Activated CD8-positive, alpha-beta memory T cell treated with anti-CD3 and anti-CD28 coated beads, Interleukin-2, amount 10 ng/mL, durations not matched to agents 7 days and 5 days (primary cell): ENCODE measurements around the gene THSD7B. TPM values are rescaled to one million over a fixed set of nuclear protein-coding genes. Genes with fewer than 3 reads are reported as not detected.

ENCODE experiments used
- ATAC-seq: fragments of 150-1000 bp; cut with Tn5 transposase; one replicate; pipeline ENCODE4 v1.10.0; 2021; ENCODE audit warnings: moderate library complexity
- CTCF ChIA-PET: fragments of 350-600 bp; sonication (Branson Sonifier 250); formaldehyde crosslinking; loops from one replicate; lab custom pipeline; 2021; ENCODE audit warnings: antibody characterized with exemption; lab: Charles Lee
- DNase-seq: peaks from one replicate; pipeline ENCODE4 v3.0.0-alpha.2; 2020
- H3K27ac Mint-ChIP-seq: one replicate; pipeline ENCODE4 v1.8.0; 2021; ENCODE audit warnings: mild to moderate bottlenecking, mixed read lengths
- H3K27me3 Mint-ChIP-seq: one replicate; pipeline ENCODE4 v1.8.0; 2021; ENCODE audit warnings: mixed read lengths
- H3K36me3 Mint-ChIP-seq: one replicate; pipeline ENCODE4 v1.8.0; 2021; ENCODE audit warnings: mild to moderate bottlenecking, mixed read lengths
- H3K4me1 Mint-ChIP-seq: one replicate; pipeline ENCODE4 v1.8.0; 2021; ENCODE audit warnings: mixed read lengths
- H3K4me3 Mint-ChIP-seq: one replicate; pipeline ENCODE4 v1.8.0; 2021; ENCODE audit warnings: mild to moderate bottlenecking, moderate library complexity, mixed read lengths
- H3K9me3 Mint-ChIP-seq: one replicate; pipeline ENCODE4 v1.8.0; 2022; ENCODE audit warnings: low read depth, mixed read lengths
- total RNA-seq, 2 experiments: library from RNA; stranded (reverse); gene quantifications; one replicate each; pipeline ENCODE4 v1.2.3, GENCODE V29; 2021

Gene THSD7B
- total RNA-seq, 2 experiments from 2014 or later: not detected

DNA sequence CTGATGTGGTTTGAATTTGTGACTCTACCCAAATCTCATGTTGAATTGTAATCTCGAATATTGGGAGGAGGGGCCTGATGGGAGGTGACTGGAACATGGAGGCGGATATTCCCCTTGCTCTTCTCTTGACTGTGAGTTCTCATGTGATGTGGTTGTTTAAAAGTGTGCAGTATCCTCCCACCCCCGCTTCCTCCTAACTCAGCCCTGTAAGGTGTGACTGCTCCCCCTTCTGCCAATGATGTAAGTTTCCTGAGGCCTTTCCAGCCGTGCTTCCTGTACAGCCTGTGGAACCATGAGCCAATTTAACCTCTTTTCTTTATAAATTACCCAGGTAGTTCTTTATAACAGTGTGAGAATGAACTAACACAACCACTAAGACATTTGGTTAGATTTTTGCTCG lies 458.4 kb downstream of the THSD7B start:
- H3K36me3 Mint-ChIP-seq: no peaks in the 10 kb centered on the region
- H3K27me3 Mint-ChIP-seq: no peaks in the 10 kb centered on the region
- H3K9me3 Mint-ChIP-seq: no peaks in the 10 kb centered on the region
- H3K4me3 Mint-ChIP-seq: no peak overlapping the region
- H3K4me1 Mint-ChIP-seq: no peaks in the 10 kb centered on the region
- CTCF ChIA-PET: no interaction called here
- ATAC-seq (no peak), DNase-seq (no peak)
- no peak overlapping the region for H3K27ac Mint-ChIP-seq

DNA sequence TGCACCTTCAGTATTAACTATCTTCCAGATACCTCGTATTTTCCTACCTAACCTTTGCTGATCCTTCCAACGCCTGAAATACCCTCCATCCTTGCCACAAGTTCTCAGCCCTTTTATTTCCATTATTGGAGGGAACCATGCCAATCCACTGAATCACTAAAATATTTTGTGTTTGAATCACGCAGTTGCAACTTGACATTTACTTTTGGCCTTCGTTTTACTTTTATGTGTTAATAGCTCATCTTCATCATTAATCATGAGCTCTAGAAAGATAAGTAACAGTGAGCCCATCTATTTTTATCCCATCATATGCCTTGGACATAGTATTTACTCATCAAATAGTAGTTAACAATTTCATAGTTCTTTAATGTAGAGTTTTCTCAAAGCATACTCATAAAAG lies 463.2 kb downstream of the THSD7B start:
- Mint-ChIP-seq H3K27me3 (no peaks in the 10 kb centered on the region), H3K27ac (no peak overlapping the region), H3K4me3 (no peak overlapping the region), H3K9me3 (no peaks in the 10 kb centered on the region), H3K4me1 (no peaks in the 10 kb centered on the region), H3K36me3 (no peaks in the 10 kb centered on the region)
- ATAC-seq (no peak), DNase-seq (no peak)
- CTCF ChIA-PET: no interaction called here

DNA sequence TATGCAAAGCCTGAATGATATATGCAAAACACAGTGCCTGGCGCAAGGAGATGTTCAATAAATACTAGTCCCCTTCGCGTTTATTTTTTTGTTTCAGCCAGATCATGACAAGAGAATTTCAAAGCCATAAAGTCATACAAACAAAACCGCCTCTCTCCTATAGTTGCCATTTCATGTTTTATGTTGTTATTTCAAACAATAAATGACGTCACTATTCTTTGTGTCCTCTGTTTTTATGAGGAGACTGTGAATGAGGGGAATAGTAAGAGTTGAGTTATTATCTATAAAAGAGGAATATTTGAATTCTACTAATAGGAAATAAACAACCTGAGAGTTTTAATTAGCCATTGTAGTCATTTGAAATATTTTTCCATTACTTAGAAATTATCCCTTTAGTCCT lies 464.5 kb downstream of the THSD7B start:
- no peaks in the 10 kb centered on the region for H3K27me3 Mint-ChIP-seq
- CTCF ChIA-PET: no interaction called here
- DNase-seq: no peak

DNA sequence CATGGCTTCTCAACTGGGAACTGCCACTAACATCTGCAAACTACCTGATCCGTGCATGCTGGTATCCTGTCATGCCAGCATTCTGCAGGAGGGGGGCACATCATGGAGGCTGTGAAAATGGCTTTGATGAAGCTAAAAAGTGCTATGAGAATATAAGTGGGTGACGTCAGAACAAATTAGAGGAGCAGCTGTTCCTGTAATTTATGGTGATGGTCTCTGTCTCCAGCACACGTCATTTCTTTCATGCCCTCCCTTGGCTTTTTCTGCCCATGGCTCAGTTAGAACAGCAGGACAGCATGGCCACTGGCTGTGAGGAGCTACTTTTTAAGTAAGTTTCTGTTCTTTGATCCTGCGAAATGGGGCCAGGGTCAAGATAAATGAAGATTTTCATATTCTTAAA lies 466.3 kb downstream of the THSD7B start:
- H3K27ac Mint-ChIP-seq: no peak overlapping the region
- no peak overlapping the region for H3K4me3 Mint-ChIP-seq
- no peaks in the 10 kb centered on the region for H3K4me1 Mint-ChIP-seq
- H3K27me3 Mint-ChIP-seq: no peaks in the 10 kb centered on the region
- CTCF ChIA-PET: no interaction called here
- H3K9me3 Mint-ChIP-seq: no peaks in the 10 kb centered on the region
- H3K36me3 Mint-ChIP-seq: no peaks in the 10 kb centered on the region
- no peak for ATAC-seq
- no peak for DNase-seq

More for the DNA sequence above, 464.5 kb downstream of the THSD7B start:
- Mint-ChIP-seq H3K36me3 (no peaks in the 10 kb centered on the region), H3K27ac (no peak overlapping the region), H3K9me3 (no peaks in the 10 kb centered on the region), H3K4me1 (no peaks in the 10 kb centered on the region), H3K4me3 (no peak overlapping the region)
- ATAC-seq: no peak

DNA sequence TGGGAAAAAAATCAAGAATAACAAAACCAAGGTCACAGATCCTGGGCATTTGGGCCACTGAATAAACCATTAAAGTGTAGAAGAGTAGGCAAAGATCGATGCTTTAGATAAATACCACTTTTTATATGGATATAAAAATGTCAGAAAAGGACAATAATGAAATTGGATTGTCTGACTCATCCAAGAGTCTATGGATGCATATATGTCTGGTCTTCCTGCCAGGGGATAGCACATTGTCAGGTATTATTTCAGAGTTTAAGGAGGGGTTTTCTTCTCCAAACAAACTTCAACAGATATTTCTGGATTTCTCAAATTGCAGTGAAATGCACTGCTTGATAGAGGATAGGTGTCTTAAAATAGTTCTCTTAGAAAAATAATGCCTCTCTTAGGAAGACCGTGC lies 466.7 kb downstream of the THSD7B start:
- H3K4me3 Mint-ChIP-seq: no peak overlapping the region
- H3K27ac Mint-ChIP-seq: no peak overlapping the region
- DNase-seq (no peak), ATAC-seq (no peak)
- H3K9me3 Mint-ChIP-seq: no peaks in the 10 kb centered on the region
- H3K4me1 Mint-ChIP-seq: no peaks in the 10 kb centered on the region
- CTCF ChIA-PET: no interaction called here
- H3K27me3 Mint-ChIP-seq: no peaks in the 10 kb centered on the region
- H3K36me3 Mint-ChIP-seq: no peaks in the 10 kb centered on the region

DNA sequence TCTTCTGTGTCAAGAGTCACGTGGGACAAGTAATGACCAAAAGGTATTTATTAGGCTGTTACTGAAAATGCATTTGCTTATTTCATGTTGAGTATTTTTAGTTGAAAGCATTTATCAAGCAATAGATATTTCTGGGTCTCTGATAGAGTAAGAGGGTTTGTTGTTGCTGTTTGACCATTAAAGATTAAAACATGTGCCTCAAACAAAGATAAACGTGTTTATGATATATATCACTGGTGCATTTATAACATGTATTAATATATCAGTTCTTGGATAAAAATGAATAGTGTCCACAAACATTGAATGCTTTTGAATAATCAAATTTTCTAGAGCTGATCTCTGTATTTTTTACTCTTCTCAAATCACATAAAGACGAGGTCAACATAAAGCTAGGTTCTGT lies 467.7 kb downstream of the THSD7B start:
- no peak overlapping the region for H3K4me3 Mint-ChIP-seq
- no peaks in the 10 kb centered on the region for H3K4me1 Mint-ChIP-seq
- DNase-seq: no peak
- no peaks in the 10 kb centered on the region for H3K36me3 Mint-ChIP-seq
- CTCF ChIA-PET: no interaction called here
- ATAC-seq: no peak
- no peaks in the 10 kb centered on the region for H3K9me3 Mint-ChIP-seq
- no peaks in the 10 kb centered on the region for H3K27me3 Mint-ChIP-seq
- no peak overlapping the region for H3K27ac Mint-ChIP-seq

DNA sequence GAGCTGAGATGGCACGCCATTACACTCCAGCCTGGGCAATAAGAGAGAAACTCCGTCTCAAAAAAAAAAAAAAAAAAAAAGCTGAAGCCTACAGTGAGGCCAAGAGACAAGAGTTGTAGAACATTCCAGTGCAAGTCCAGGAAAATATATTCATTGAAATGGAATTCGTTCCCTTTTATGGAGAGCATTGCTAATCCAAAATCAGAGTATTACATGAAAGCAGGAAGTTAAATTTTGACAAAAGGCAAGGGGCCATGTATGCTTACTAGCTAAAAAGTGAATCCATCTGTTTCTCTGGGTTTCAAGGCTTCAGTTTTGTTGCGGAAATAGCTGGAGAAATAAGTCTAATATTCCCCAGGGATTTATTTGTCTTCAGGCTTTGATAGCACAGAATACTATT lies 471.7 kb downstream of the THSD7B start:
- H3K36me3 Mint-ChIP-seq: no peaks in the 10 kb centered on the region
- CTCF ChIA-PET: no interaction called here
- DNase-seq: no peak
- H3K27ac Mint-ChIP-seq: no peak overlapping the region
- no peak overlapping the region for H3K4me3 Mint-ChIP-seq
- H3K4me1 Mint-ChIP-seq: no peaks in the 10 kb centered on the region
- no peaks in the 10 kb centered on the region for H3K9me3 Mint-ChIP-seq
- ATAC-seq: no peak
- H3K27me3 Mint-ChIP-seq: no peaks in the 10 kb centered on the region

DNA sequence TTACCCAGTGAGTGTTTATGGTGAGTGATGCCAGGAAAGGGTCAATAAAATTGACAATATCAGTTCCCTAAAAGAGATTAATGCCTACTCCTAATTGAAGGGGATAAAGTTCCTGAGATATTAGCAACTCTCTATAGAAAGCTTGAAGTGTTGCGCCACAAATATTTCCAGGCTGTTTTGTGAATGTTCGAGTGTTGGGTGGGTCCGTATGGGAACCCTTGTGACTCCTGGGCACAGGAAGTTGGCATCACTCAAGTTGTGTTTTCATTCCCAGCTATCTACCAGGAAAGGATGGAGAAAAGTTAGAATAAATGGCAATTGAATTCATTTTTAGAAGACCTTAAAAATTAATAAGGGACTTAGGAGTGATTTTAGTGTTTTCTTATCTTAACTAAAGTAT lies 472.7 kb downstream of the THSD7B start:
- no peaks in the 10 kb centered on the region for H3K36me3 Mint-ChIP-seq
- ATAC-seq: no peak

DNA sequence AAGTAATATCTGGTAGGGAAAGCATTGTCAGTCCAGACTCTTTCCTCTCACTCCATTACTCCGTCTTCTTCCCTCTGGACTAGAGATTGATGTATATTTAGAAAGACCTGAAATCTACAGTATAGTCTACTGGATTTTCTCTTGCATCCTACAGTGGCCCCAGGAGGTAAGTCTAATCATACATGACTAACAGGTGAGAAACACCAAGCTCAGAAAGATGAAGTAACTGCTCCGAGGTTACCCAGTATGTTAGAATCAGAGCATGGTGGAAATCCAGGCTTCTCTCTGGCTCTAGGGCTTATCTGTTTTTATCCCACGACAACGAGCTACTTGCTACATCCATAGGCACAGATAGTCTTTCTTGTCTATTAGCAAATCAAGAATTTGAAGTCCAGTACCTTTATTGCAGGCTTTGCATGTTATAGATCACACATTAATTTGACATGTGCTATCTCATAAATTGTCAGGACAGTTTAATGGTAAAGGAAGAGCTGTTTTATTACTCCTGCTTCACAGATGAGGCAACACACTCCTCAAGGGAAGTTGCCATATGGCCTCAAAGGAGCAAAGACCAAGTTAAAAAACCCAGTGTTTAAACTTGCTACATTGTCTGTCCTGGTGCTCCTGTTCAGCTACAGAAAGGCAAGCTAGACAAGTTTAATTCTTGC lies 484.3 kb downstream of the THSD7B start:
- Mint-ChIP-seq H3K27me3 (no peaks in the 10 kb centered on the region), H3K36me3 (no peaks in the 10 kb centered on the region), H3K27ac (no peak overlapping the region), H3K4me3 (no peak overlapping the region), H3K4me1 (no peaks in the 10 kb centered on the region), H3K9me3 (no peaks in the 10 kb centered on the region)
- CTCF ChIA-PET: no interaction called here
- no peak for ATAC-seq
- no peak for DNase-seq

More for the DNA sequence above, 472.7 kb downstream of the THSD7B start:
- CTCF ChIA-PET: no interaction called here
- Mint-ChIP-seq H3K4me3 (no peak overlapping the region), H3K27me3 (no peaks in the 10 kb centered on the region), H3K9me3 (no peaks in the 10 kb centered on the region), H3K27ac (no peak overlapping the region), H3K4me1 (no peaks in the 10 kb centered on the region)
- DNase-seq: no peak

DNA sequence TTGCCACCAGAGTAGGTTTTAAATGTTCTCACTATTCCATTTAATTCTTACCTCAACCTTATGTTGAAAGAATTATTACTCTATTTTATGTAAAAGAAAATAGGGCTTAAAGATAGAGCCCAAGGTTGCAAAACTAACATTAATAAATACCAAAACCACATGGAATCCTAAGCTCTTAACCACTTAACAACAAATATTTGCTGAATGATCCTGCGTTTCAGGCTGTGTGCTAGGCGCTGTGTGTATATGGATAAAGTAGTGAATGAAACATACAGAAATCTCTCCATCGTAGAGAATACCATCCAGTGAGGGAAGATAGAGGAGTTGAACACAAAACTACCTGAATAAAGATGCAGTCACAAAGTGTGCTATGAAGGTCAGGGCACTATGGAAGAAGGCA lies 485.1 kb downstream of the THSD7B start:
- Mint-ChIP-seq H3K36me3 (no peaks in the 10 kb centered on the region), H3K4me3 (no peak overlapping the region), H3K27ac (no peak overlapping the region), H3K9me3 (no peaks in the 10 kb centered on the region), H3K27me3 (no peaks in the 10 kb centered on the region), H3K4me1 (no peaks in the 10 kb centered on the region)
- CTCF ChIA-PET: no interaction called here
- DNase-seq (no peak), ATAC-seq (no peak)

DNA sequence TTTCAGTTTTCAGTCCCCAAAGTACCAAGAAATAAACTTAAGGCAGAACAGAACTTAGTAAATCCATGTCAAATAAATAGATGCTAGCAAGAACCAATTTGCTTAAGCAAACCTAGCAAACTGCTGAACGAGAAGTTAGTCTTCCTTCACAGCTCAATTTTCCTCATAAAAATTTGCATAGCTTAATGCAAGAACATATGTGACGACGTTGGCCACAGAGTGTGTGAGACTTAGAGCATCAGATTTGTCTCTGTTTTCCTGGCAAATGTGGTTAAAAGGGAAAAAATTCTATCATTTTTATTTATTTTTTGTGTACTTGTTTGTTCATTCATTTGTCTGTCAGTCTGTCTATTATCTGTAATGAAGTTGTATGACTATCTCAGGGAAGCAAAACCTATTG lies 485.7 kb downstream of the THSD7B start:
- no peak overlapping the region for H3K4me3 Mint-ChIP-seq
- H3K27me3 Mint-ChIP-seq: no peaks in the 10 kb centered on the region
- ATAC-seq (no peak), DNase-seq (no peak)
- H3K27ac Mint-ChIP-seq: no peak overlapping the region
- H3K4me1 Mint-ChIP-seq: no peaks in the 10 kb centered on the region
- no peaks in the 10 kb centered on the region for H3K9me3 Mint-ChIP-seq
- H3K36me3 Mint-ChIP-seq: no peaks in the 10 kb centered on the region
- CTCF ChIA-PET: no interaction called here

DNA sequence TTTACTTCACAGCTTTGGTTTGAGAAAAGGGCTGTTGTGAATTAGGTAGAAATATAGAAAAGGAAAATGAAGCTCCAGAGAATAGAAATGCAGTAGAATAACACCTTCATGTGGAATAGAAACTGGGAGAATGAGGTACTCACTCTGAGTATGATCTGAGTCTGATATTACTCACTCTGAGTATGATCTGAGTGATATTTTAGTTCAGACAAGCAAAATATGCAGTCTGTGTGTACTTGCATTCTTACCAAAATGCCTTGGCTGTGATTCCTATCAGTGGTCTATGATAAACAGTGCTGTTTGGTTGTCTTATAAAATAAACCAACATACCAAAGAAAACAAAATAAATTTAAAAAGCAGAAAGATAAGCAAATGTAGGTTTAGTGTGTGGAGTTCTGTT lies 487.6 kb downstream of the THSD7B start:
- Mint-ChIP-seq H3K4me1 (no peaks in the 10 kb centered on the region), H3K4me3 (no peak overlapping the region), H3K27me3 (no peaks in the 10 kb centered on the region), H3K9me3 (no peaks in the 10 kb centered on the region), H3K36me3 (no peaks in the 10 kb centered on the region), H3K27ac (no peak overlapping the region)
- no peak for ATAC-seq
- DNase-seq: no peak
- CTCF ChIA-PET: no interaction called here

DNA sequence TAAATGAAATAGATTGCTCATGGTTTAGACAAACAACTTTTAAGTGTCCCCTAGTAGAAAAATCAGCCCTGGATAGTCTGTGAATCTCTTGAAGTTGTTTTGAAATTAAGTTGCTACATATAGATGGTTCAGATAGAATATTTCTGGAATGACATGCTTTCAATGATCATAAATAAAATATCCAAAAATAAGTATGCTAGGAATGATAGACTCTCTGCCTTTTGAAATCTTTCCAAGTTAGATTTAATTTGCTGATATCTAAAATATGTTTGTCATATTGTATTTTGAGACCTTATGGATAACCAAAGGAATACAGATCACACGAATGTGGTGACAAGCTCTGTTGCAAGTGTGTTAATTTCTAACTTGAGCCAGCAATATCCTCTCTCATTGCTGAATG lies 488.7 kb downstream of the THSD7B start:
- Mint-ChIP-seq H3K4me3 (no peak overlapping the region), H3K27me3 (no peaks in the 10 kb centered on the region), H3K36me3 (no peaks in the 10 kb centered on the region), H3K4me1 (no peaks in the 10 kb centered on the region), H3K27ac (no peak overlapping the region), H3K9me3 (no peaks in the 10 kb centered on the region)
- CTCF ChIA-PET: no interaction called here
- ATAC-seq (no peak), DNase-seq (no peak)

DNA sequence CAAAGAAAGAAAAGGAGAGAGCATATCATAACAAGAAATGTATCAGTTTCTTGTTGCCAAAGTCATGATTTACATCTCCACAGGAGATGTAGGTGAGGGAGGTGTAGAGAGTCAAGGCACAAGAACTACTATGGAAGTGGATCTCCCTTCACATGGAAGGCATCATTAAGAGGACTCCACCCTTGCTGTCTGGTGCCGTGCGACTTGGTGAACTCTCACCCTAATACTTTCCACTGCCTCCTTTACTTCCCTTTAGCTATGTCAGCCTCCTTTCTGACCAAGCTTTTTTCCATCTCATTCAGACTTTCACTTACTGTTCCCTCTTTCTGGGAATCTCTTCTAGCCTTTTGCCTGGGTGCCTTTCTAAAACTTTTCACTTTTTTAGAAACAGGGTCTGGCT lies 490.0 kb downstream of the THSD7B start:
- no peak for DNase-seq
- H3K27ac Mint-ChIP-seq: no peak overlapping the region
- H3K27me3 Mint-ChIP-seq: no peaks in the 10 kb centered on the region
- CTCF ChIA-PET: no interaction called here
- H3K4me1 Mint-ChIP-seq: no peaks in the 10 kb centered on the region
- no peaks in the 10 kb centered on the region for H3K36me3 Mint-ChIP-seq
- ATAC-seq: no peak
- no peaks in the 10 kb centered on the region for H3K9me3 Mint-ChIP-seq
- no peak overlapping the region for H3K4me3 Mint-ChIP-seq

DNA sequence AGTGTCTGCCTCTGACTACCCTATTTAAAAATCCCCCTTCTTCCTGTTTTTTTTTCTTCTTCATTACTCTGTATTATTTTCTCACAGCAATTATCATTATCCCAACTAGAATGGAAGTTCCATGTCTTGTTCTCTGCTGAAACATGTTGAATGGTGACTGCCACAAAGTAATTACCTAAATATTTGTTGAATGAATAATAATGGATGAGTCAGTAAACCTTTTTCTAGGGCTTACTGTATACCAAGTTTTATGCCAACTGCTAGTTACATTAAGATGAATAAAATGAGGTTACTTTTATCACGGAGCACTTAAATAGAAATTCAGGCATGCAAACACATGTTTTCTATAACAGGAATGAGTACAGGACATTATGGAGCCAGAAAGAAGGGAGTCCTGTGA lies 490.6 kb downstream of the THSD7B start:
- H3K36me3 Mint-ChIP-seq: no peaks in the 10 kb centered on the region
- H3K27me3 Mint-ChIP-seq: no peaks in the 10 kb centered on the region
- DNase-seq (no peak), ATAC-seq (no peak)
- CTCF ChIA-PET: no interaction called here
- H3K4me1 Mint-ChIP-seq: no peaks in the 10 kb centered on the region
- H3K4me3 Mint-ChIP-seq: no peak overlapping the region
- no peaks in the 10 kb centered on the region for H3K9me3 Mint-ChIP-seq
- no peak overlapping the region for H3K27ac Mint-ChIP-seq
